NCI-H2029 treated with DMSO at 0.1 percent for 48 hours (cell line): ENCODE results near the gene EPB42.
"Not testable (repeated sequence)": the region's sequence is repeated elsewhere in the genome, so short reads cannot be mapped to it uniquely, and the experiment has no call there.

ENCODE experiments used
- DNase-seq: peaks from one replicate; lab custom pipeline; 2025; lab: John Stamatoyannopoulos, UW

The EPB42 gene

DNA sequence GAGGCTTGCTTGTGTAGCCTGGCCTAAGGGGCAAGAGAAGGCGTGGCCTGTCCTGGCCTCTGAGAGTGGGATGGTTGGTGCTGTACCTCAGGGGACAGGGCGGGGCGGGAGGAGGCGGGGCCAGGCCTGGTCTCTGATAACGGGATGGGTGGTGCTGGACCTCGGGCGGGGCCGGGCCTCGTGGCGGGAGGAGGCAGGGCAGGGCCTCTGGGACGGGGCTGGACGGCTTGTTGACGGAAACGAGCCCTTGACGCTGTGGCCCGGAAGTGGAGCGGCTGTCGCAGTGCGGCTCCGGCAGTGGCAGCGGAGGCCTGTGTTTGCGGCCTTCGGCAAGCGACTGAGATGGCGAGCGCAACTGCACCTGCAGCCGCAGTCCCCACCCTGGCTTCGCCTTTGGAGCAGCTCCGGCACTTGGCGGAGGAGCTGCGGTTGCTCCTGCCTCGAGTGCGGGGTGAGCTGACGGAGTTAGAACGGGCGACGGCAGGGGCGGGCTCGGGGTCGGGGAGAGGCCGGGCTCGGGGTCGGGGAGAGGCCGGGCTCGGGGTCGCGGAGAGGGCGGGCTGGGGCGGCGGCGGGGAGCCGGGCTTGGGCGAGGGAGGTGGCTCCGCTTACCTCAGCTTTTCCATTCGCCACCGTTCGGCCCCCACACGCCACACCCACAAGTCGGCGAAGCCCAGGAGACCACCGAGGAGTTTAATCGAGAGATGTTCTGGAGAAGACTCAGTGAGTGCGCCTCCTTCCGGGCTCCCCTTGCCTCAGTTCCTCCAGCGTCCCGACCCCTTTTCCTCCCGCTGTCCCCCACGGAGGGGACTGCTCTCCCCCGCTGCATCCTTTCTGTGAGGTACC, 35.4 kb downstream of the EPB42 start, which contains the start of gene CCNDBP1:
CCNDBP1 (plus strand) TSS at position 247 of the 846 bp plus-strand sequence; CDS start at position 343, 96 bp downstream.
- DNase-seq, result no peak

GRCh38 chr15:43184407-43185124, 36.3 kb downstream of the EPB42 start:
- no peak for DNase-seq

GRCh38 chr15:43183270-43183669, 37.5 kb downstream of the EPB42 start:
- DNase-seq, result no peak

DNA sequence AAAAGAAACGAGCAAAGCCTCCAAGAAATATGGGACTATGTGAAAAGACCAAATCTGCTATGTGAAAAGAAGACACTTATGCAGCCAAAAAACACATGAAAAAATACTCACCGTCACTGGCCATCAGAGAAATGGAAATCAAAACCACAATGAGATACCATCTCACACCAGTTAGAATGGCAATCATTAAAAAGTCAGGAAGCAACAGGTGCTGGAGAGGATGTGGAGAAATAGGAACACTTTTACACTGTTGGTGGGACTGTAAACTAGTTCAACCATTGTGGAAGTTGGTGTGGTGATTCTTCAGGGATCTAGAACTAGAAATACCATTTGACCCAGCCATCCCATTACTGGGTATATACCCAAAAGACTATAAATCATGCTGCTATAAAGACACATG, 43.7 kb downstream of the EPB42 start:
- not testable (repeated sequence) for DNase-seq

- DNase-seq, result not testable (repeated sequence)
Observed at GRCh38 chr15:43175656-43176309, 45.0 kb downstream of the EPB42 start.

GRCh38 chr15:43169888-43170287, 50.9 kb downstream of the EPB42 start:
- DNase-seq, result no peak

GRCh38 chr15:43168192-43169107, 52.4 kb downstream of the EPB42 start:
- no peak for DNase-seq

- not testable (repeated sequence) for DNase-seq
Observed at GRCh38 chr15:43167261-43167660, 53.6 kb downstream of the EPB42 start.

DNA sequence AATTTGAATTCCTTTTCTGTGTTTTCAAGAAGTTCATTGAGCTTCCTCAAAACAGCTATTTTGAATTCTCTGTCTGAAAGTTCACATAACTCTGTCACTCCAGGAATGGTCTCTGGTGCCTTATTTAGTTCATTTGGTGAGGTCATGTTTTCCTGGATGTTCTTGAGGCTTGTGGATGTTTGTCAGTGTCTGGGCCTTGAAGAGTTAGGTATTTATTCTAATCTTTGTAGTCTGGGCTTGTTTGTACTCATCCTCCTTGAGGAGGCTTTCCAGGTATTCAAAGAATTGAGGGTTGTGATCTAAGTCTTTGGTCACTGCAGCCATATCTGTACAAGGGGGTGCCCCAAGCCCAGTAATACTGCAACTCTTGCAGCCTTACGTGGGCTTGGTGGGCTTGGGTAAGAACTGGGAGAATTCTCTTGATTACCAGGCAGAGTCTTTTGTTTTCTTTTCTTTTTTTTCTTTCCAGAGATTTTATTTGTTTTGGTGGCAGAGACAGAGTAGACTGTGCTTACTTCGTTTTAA, 55.0 kb downstream of the EPB42 start:
- DNase-seq, result no peak

GRCh38 chr15:43153269-43153668, 67.5 kb downstream of the EPB42 start:
- DNase-seq, result no peak

- DNase-seq, result no peak
Observed at GRCh38 chr15:43151688-43152087, 69.1 kb downstream of the EPB42 start.

GRCh38 chr15:43150191-43150929, 70.5 kb downstream of the EPB42 start:
- no peak for DNase-seq
